Measurements from ENCODE around the gene STK38L. TPM values are rescaled to one million over a fixed set of nuclear protein-coding genes. Genes with fewer than 3 reads are reported as not detected.

STK38L gene
- total RNA-seq, 5 donors from 2014 or later (not counting 1 experiment from before 2014, with no cell fraction given) = 13.5 to 19.6 (median 18.3) TPM

- Histone ChIP-seq H3K9me3 (no peaks in the 10 kb centered on the region), H3K4me3 (ENCODE audit: control insufficient read depth in 1 of 2, extremely low read depth in 1 of 2, low read length in 1 of 2) (no peak overlapping the region), H3K36me3 (ENCODE audit: control insufficient read depth in 2 of 2, extremely low read depth in 1 of 2, insufficient read depth in 1 of 2, low read length in 1 of 2) (no peaks in the 10 kb centered on the region), H3K4me1 (ENCODE audit: control insufficient read depth in 1 of 2, extremely low read depth in 1 of 2, insufficient read depth in 2 of 2, low read length in 2 of 2) (no peaks in the 10 kb centered on the region), H3K27me3 (replicated peaks in 1 of 2; ENCODE audit: control insufficient read depth in 2 of 2, extremely low read depth in 1 of 2, insufficient read depth in 2 of 2, low read length in 1 of 2) (no peaks in the 10 kb centered on the region), H3K27ac (ENCODE audit: low read length) (no peak overlapping the region)
- no peak overlapping the region for H3K4me3 Mint-ChIP-seq
- 79% methylated on average over 6 of the region's 9 CpGs for WGBS (ENCODE audit: insufficient coverage)
- peaks cover 0 to 10% (median 4%) of the 10 kb centered on the region in 3 donors for H3K9me3 Mint-ChIP-seq
- no peak for ATAC-seq (replicated peaks in 1 of 4)
- POLR2A ChIA-PET = no interaction called here
- DNase-seq = no peak
- H3K27me3 Mint-ChIP-seq = no peaks in the 10 kb centered on the region
- CTCF ChIA-PET = no interaction called here
- H3K4me1 Mint-ChIP-seq = no peaks in the 10 kb centered on the region
- H3K27ac Mint-ChIP-seq = no peak overlapping the region
- no peaks in the 10 kb centered on the region for H3K36me3 Mint-ChIP-seq
Measured at GRCh38 chr12:27213830-27214787, 30.0 kb upstream of the STK38L start.

- ChIA-PET POLR2A (interaction anchor here in 1 of 2 donors (0.6 to 0.7 kb wide), 2 partner anchors 13 to 116 kb away, joined by 3 to 5 read pairs; no protein-coding TSS in a partner anchor), CTCF (interaction anchor here in 1 of 2 donors (0.6 kb wide), 1 partner anchor 9 kb away, joined by 5 read pairs; no protein-coding TSS in a partner anchor)
- H3K9me3 ChIP-seq = no peaks in the 10 kb centered on the region
- H3K4me1 ChIP-seq (ENCODE audit: control insufficient read depth in 1 of 2, extremely low read depth in 1 of 2, insufficient read depth in 2 of 2, low read length in 2 of 2) = no peaks in the 10 kb centered on the region
- H3K27ac ChIP-seq (ENCODE audit: low read length) = no peak overlapping the region
- H3K4me3 ChIP-seq (ENCODE audit: control insufficient read depth in 1 of 2, extremely low read depth in 1 of 2, low read length in 1 of 2) = no peak overlapping the region
- H3K27me3 ChIP-seq (replicated peaks in 1 of 2; ENCODE audit: control insufficient read depth in 2 of 2, extremely low read depth in 1 of 2, insufficient read depth in 2 of 2, low read length in 1 of 2) = peaks cover 0 to 3% of the 10 kb centered on the region in 2 experiments
- no CpG with 5 or more reads among the region's 2 CpGs for WGBS (ENCODE audit: insufficient coverage)
- no peaks in the 10 kb centered on the region for H3K36me3 ChIP-seq (ENCODE audit: control insufficient read depth in 2 of 2, extremely low read depth in 1 of 2, insufficient read depth in 1 of 2, low read length in 1 of 2)
- peaks cover 0 to 5% (median 0%) of the 10 kb centered on the region in 3 donors for H3K4me1 Mint-ChIP-seq
- no peaks in the 10 kb centered on the region for H3K9me3 Mint-ChIP-seq
- no peaks in the 10 kb centered on the region for H3K27me3 Mint-ChIP-seq
- H3K4me3 Mint-ChIP-seq = no peak overlapping the region
- DNase-seq = no peak
- no peak for ATAC-seq (replicated peaks in 1 of 4)
- no peaks in the 10 kb centered on the region for H3K36me3 Mint-ChIP-seq
- H3K27ac Mint-ChIP-seq = no peak overlapping the region
Measured at GRCh38 chr12:27217590-27217989, 26.5 kb upstream of the STK38L start.

GRCh38 chr12:27219693-27220054 lies 24.4 kb upstream of the STK38L start:
- no CpG with 5 or more reads among the region's 5 CpGs for WGBS (ENCODE audit: insufficient coverage)
- Histone ChIP-seq H3K27ac (ENCODE audit: low read length) (no peak overlapping the region), H3K27me3 (replicated peaks in 1 of 2; ENCODE audit: control insufficient read depth in 2 of 2, extremely low read depth in 1 of 2, insufficient read depth in 2 of 2, low read length in 1 of 2) (peaks cover 0 to 3% of the 10 kb centered on the region in 2 experiments), H3K4me3 (ENCODE audit: control insufficient read depth in 1 of 2, extremely low read depth in 1 of 2, low read length in 1 of 2) (no peak overlapping the region), H3K36me3 (ENCODE audit: control insufficient read depth in 2 of 2, extremely low read depth in 1 of 2, insufficient read depth in 1 of 2, low read length in 1 of 2) (no peaks in the 10 kb centered on the region), H3K9me3 (no peaks in the 10 kb centered on the region), H3K4me1 (ENCODE audit: control insufficient read depth in 1 of 2, extremely low read depth in 1 of 2, insufficient read depth in 2 of 2, low read length in 2 of 2) (no peaks in the 10 kb centered on the region)
- H3K36me3 Mint-ChIP-seq = no peaks in the 10 kb centered on the region
- H3K27me3 Mint-ChIP-seq = no peaks in the 10 kb centered on the region
- H3K4me3 Mint-ChIP-seq = no peak overlapping the region
- POLR2A ChIA-PET = no interaction called here
- no peak overlapping the region for H3K27ac Mint-ChIP-seq
- CTCF ChIA-PET = no interaction called here
- H3K9me3 Mint-ChIP-seq = no peaks in the 10 kb centered on the region
- peaks cover 0 to 5% (median 0%) of the 10 kb centered on the region in 3 donors for H3K4me1 Mint-ChIP-seq
- DNase-seq (no peak), ATAC-seq (replicated peaks in 1 of 4) (no peak)

- no peaks in the 10 kb centered on the region for H3K4me1 ChIP-seq (ENCODE audit: control insufficient read depth in 1 of 2, extremely low read depth in 1 of 2, insufficient read depth in 2 of 2, low read length in 2 of 2)
- ATAC-seq (replicated peaks in 1 of 4) (no peak), DNase-seq (no peak)
- Mint-ChIP-seq H3K4me3 (no peak overlapping the region), H3K27ac (no peak overlapping the region), H3K4me1 (peaks cover 0 to 5% (median 0%) of the 10 kb centered on the region in 3 donors), H3K36me3 (no peaks in the 10 kb centered on the region), H3K27me3 (no peaks in the 10 kb centered on the region), H3K9me3 (no peaks in the 10 kb centered on the region)
- H3K27ac ChIP-seq (ENCODE audit: low read length) = no peak overlapping the region
- CTCF ChIA-PET = interaction anchor here in 1 of 2 donors (0.6 kb wide), 1 partner anchor 207 kb away, joined by 3 read pairs; no protein-coding TSS in a partner anchor
- peaks cover 0 to 3% of the 10 kb centered on the region in 2 experiments for H3K27me3 ChIP-seq (replicated peaks in 1 of 2; ENCODE audit: control insufficient read depth in 2 of 2, extremely low read depth in 1 of 2, insufficient read depth in 2 of 2, low read length in 1 of 2)
- H3K9me3 ChIP-seq = no peaks in the 10 kb centered on the region
- no peak overlapping the region for H3K4me3 ChIP-seq (ENCODE audit: control insufficient read depth in 1 of 2, extremely low read depth in 1 of 2, low read length in 1 of 2)
- POLR2A ChIA-PET = no interaction called here
- no CpG with 5 or more reads among the region's 4 CpGs for WGBS (ENCODE audit: insufficient coverage)
- H3K36me3 ChIP-seq (ENCODE audit: control insufficient read depth in 2 of 2, extremely low read depth in 1 of 2, insufficient read depth in 1 of 2, low read length in 1 of 2) = no peaks in the 10 kb centered on the region
Measured at GRCh38 chr12:27220055-27220987, 23.8 kb upstream of the STK38L start.

GRCh38 chr12:27220988-27221345 lies 23.1 kb upstream of the STK38L start:
- POLR2A ChIA-PET = no interaction called here
- H3K4me1 ChIP-seq (ENCODE audit: control insufficient read depth in 1 of 2, extremely low read depth in 1 of 2, insufficient read depth in 2 of 2, low read length in 2 of 2) = no peaks in the 10 kb centered on the region
- H3K36me3 ChIP-seq (ENCODE audit: control insufficient read depth in 2 of 2, extremely low read depth in 1 of 2, insufficient read depth in 1 of 2, low read length in 1 of 2) = no peaks in the 10 kb centered on the region
- no peaks in the 10 kb centered on the region for H3K9me3 ChIP-seq
- no peak overlapping the region for H3K4me3 ChIP-seq (ENCODE audit: control insufficient read depth in 1 of 2, extremely low read depth in 1 of 2, low read length in 1 of 2)
- 94% methylated on average over 3 of the region's 4 CpGs for WGBS (ENCODE audit: insufficient coverage)
- Mint-ChIP-seq H3K36me3 (no peaks in the 10 kb centered on the region), H3K27ac (no peak overlapping the region), H3K9me3 (no peaks in the 10 kb centered on the region), H3K27me3 (no peaks in the 10 kb centered on the region), H3K4me3 (no peak overlapping the region), H3K4me1 (peaks cover 0 to 5% (median 0%) of the 10 kb centered on the region in 3 donors)
- peaks cover 0 to 3% of the 10 kb centered on the region in 2 experiments for H3K27me3 ChIP-seq (replicated peaks in 1 of 2; ENCODE audit: control insufficient read depth in 2 of 2, extremely low read depth in 1 of 2, insufficient read depth in 2 of 2, low read length in 1 of 2)
- CTCF ChIA-PET = interaction anchor here in 1 of 2 donors (0.6 kb wide), 1 partner anchor 206 kb away, joined by 3 read pairs; no protein-coding TSS in a partner anchor
- no peak overlapping the region for H3K27ac ChIP-seq (ENCODE audit: low read length)
- ATAC-seq (replicated peaks in 1 of 4) (no peak), DNase-seq (no peak)

Data from T-cell (primary cell).